SW480 (cell line): ENCODE data around the gene DSCAML1.

Experiments
- DNase-seq: peaks from one replicate; pipeline ENCODE4 v3.0.0-alpha.2; 2016; ENCODE audit warnings: low spot score

The DSCAML1 gene

DNA sequence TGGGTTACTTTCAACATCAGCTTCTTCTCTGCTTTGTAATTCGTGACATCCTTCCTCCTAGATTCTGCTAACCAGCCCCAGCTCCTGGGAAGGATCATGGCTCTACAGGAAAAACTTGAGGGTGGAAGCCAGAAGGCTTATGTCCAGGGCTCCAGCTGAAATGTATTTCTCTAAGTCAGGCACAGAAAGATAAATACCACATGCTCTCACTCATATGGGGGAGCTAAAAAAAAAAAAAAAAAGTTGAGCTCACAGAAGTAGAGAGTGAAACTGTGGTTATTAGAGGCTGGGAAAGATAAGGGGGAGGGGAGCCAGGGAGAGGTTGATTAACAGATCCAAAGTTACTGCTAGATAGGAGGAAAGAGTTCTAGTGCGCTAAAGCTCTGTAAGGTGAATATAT lies 74.9 kb downstream of the DSCAML1 start:
- no peak for DNase-seq

DNA sequence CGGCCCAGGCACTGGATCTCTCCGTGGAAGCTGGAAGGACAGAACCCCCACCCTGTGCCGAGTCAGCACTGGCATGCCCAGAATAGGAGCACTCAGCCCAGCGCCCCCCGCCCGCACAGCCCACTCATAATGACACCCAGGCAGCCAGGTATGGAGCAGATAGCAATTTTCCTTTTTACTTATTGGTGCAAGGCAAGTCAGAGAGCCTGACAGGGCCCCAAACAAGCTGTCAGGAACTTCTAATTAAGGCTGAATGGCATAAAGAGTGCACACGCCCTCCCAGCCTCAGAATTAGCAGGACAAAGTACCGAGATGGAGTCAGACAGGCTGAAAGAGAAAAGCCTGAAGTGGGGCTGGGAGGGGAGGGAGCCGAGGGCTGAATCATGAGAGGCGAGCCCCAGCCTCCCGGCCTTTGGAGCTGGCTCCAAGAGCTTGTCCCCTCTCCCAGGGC lies 76.9 kb downstream of the DSCAML1 start:
- no peak for DNase-seq

DNA sequence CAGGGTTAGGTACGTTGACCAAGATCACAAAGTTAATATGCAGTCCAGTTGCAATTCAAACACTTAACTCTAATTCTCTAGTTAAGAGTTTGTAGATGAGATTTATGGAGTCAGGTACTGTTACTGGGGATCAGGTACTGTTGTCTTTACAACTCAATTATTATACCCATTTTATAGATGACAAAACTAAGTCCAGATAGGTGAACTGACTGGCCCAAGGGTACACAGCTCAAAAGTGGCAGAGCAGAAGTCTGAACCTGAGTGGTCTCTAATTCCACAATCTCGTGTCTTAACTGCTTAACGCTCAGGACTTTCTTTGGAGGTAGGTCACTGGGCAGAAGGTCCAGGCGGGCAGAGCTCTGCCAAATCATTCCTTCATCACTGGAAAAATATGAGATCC lies 77.5 kb downstream of the DSCAML1 start:
- no peak for DNase-seq

DNA sequence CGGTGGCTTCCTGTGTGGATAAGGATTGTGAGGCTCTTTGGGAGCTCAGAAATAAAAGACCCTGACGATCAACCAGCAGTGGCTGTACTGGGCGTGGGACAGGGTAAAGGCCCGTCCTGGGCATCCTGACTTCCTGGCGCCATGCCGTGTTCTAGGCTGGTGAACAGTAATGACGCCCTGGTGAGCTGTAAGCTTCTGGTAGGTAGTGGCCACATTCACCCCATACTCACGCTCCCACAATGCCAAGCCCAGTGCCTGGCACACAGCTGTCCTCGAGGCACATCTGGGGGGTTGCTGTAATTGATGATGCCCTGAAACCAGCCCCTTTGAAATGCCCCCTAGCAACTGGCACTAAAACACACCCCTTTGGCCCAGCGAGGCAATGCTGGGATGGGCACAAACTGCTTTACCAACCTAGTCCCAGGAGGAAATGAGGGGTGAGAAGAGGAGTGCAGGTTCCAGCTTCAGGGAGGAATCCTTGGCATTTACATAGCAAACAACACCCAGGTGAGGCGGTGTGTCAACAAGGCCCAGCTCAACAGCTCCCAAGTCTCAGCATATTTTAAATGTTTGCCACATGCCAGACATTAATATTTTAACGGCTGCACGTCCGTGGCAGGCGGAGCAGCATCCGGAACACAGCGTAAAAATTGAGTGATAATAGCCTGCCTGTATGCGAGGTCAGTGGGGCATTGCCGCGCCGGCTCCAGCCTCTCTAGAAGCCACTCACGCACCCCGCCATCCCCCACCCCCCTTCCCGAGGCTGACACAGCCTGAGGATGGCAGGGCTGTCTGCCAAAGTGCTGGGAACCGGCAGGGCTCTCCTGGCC lies 79.3 kb downstream of the DSCAML1 start:
- DNase-seq = peak; percentile 60

DNA sequence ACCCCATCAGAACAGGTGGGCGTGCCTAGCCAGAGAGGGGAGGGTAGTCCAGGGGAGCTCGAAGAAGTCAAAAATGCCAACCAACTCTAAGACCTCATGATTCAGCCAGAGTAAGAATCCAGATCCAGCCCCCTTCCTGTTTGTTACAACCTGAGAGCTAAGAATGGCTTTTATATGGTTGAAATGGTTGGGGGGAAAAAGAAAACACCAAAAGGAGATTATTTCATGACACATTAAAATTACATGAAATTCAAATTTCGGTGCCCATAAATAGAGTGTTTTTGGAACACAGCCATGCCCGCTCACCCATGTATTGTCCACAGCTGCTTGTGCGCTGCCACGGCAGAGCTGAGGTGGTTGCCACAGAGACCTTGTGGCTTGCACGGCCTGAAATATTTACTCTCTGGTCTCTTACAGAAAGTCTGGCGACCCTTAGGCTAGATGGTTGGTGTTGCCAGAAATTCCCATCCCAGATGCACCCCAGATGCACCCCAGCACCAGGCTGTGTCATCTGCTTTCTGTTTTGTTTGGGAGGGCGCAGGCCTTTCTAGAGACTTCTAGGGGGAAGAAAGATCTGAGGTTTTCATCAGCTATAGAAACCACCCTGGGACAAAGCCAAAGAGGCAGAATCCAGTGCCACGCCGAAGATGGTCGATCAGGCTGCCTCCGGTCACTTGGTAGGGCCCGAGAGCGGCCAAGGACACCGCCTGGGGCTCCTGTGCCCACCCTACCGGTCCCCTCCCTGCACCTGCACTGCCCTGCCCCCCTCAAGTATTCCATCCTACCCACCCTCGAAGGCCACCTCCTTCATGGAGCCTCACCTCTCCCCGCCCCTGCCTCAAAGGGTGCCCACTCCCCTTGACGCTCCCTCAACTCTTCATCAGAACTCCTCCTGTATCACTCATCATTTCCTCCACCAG lies 80.2 kb downstream of the DSCAML1 start:
- no peak for DNase-seq

DNA sequence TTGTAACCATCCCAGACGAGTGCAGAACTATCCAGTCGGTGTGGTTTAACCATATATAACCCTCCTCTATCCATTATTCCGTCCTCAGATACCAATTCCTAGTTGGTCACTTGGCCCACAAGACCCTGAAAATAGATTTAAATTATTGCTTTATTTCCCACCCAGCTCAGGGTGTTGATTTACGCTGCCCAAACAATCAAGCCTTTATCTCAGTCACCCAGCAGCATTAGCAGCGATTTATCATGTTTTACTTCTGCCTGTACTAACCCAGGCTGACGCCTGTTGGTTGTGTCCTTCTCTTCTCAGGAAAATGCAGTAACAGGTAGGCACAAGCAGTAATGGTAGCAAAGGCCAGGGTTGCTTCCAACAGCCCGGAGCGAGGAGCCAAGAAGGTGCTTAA lies 81.2 kb downstream of the DSCAML1 start:
- no peak for DNase-seq

DNA sequence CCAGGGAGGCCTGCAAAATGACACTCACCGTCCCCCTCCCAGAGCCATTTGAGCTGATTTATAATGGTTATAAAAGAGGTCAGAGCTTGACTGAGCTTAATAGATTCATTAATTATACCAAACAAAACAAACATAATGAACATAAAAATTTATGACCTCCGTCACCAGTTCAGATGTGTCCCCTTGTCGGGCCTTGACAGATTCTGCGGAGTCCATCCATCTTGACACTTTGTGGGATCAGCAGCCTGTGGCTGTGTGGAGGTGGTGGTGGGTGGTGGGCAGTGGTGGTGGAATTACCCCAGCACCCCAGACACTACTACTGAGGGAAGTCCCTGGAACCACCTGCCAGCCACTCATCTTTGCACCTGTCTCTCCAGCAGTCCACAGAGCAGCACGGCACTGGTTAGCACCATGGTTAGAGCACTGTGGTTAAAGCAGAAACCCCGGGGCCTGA lies 83.5 kb downstream of the DSCAML1 start:
- no peak for DNase-seq

DNA sequence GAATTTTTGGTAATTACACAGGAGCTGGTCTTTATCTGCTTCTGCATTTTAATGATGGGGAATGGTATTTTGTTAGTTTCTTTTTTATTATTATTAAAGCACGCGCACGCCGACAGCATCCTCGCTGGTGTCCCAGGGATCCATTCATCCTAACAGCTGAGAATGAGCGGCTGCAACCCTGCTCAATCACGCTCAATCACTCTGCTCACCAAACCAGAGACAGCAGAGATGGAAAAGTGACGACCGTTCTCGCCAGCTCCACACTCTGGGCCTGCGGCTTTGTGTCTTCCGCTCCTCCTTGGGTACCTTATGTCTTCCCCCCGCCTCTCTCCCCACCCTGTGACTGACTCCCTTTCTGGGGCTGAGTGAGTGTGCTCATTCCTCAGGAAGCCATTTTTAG lies 84.5 kb downstream of the DSCAML1 start:
- no peak for DNase-seq

DNA sequence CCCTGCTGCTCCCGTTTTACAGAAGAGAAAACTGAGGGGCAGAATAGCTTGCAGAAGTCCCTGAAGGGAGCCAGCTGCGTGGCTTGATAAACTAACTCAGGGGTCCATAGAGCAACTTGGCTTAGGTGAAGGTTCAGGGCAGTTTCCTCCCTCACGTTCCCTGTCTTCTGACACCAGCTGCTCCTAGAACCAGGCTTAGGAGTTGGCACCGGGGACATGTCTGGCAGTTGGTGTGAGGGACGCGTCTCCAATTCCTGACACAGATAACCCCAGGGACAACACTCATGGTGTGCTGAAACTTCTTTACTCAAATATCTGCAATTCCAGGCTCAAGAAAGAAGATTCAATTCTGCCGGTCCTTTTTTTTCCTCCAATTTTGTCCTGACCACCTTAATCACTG lies 85.7 kb downstream of the DSCAML1 start:
- no peak for DNase-seq

DNA sequence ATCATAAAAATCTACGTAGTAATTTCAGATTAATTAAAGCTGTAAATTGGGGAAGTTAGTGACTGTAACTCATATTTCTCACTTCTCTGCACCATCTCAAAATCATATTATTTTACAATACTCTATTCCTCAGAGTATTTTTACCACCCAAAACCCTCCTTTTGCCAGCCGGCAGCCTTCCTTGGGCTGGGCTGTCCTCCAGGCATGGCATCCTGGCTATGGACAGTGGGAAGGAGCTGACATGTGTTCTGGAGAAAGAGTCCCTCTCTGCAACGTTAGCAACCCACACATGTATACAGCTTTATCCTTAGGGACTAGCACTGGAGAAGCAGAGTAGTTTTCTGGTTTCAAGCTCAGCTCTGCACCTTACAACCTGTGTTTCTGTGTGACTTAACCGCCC lies 86.8 kb downstream of the DSCAML1 start:
- no peak for DNase-seq

DNA sequence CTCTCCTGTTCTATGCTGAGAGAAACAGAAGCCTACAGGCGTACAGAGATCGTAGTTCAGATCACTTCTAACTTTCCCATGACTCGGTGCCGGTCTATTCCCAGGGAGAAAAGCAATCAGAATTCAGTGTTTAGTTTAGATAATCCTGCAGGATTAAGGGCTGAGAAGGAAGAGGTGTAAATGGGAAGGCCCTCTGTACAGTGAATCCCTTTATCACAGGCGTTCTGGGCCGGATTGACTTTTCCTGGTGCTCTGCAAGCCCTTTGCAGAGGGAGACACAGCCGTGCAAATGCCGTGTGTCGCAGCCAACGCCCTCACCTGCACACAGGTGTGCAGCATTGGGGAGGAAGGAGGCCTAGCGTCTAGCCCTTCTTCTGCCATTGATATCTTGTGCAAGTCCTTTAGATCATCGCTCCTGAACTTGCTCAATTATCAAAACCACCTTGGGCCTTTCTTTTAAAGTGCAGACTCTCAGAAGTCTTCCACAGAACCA lies 90.6 kb downstream of the DSCAML1 start:
- DNase-seq = no peak

DNA sequence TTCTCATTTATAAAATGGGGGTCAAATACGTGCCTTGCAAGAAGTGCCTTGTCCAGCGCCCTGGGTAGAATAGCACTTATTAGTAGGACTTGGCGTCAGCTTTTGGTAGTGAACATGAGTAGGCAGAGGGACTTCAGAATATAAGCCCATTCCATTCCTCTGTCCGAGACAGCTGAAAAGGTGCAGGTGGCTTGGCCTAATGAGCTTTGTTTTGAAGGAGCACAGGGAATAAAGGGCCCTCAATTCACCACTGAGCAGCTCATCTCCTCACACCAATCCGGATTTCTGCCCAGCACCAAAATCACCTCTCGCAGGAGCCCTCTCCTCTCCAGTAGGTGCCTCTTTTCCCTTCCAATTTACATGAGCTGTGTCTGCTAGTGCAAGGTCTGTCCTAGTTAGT lies 91.2 kb downstream of the DSCAML1 start:
- no peak for DNase-seq

DNA sequence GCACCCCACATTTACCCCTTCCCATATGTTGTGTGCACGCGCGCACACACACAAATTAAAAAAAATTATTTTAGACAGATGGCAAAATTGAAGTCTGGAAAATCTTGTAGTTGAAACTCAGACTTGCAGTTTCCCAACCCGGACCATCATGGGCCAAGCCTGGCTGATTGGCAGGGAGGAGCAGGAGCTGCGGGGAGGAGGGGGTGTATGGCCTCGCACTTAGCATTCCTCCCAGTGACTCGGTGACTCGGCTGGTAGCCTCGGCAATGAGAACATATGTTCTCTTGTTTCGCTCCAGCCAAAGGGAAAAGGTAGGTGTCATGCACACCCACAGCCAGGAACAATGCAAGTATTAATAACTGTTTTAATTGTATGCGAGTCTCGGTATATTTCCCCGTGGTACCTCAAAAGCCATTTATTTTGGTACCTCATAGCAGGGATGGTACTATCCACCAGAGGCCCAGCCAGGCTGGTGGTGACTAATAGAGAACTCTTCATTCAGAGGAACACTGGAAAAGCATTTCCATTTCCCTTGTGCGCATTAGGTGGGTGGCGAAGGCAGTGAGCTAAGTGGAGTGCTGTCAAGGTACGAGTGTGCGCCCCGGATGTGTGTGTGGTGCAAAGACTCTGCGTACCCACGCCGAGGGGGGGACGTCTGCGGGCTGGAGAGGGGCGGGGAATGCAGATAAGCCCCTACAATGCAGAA lies 92.5 kb downstream of the DSCAML1 start:
- no peak for DNase-seq

DNA sequence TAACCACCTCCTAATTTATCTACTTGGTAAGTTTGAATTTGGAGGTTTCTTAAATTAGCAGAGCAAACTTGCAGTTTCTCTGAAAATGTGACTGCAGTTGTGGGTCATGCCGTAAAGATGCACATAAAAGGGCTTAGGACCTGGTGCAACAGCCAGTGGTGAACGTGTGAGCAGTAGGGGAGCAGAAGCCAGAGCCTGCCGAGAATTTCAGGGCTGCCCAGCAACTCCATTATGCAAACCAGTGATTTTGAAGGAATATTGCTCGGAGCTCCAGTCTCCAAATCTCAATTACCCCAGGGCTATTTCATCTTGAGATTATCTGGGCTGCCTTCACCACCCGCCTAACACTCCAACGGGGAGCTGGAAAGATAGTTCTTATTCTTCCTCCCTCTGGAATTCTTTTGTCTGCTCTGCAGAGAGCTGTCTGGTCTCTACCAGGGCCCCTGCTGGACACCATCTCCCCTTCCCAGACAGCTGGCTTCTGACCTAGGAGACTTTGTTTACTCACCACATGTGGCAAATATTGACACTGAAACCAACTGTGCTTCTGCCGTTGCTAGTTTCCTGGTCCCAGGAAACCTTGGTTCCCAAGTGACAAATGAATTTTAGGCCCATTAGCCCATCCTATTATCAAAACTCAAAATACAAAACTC lies 93.9 kb downstream of the DSCAML1 start:
- DNase-seq = no peak

DNA sequence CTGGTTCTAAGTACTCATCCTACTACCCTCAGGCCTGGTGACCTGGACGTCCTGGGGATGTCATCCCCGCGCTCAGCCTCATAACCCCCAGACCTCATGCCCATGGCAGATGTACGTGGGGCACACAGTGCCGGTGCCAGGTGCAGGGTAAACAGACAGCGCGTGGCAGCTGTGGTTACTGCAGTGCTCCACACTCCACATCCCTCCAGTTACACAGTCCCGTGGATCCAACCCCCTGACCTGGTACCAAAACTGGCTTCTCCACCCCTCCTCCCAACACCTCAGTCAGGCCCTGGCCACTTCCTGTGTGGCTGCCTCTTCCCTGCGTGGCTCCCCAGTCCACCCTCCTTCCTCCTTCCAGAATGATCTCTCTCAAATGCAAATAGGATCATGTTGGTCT lies 95.2 kb downstream of the DSCAML1 start:
- no peak for DNase-seq

DNA sequence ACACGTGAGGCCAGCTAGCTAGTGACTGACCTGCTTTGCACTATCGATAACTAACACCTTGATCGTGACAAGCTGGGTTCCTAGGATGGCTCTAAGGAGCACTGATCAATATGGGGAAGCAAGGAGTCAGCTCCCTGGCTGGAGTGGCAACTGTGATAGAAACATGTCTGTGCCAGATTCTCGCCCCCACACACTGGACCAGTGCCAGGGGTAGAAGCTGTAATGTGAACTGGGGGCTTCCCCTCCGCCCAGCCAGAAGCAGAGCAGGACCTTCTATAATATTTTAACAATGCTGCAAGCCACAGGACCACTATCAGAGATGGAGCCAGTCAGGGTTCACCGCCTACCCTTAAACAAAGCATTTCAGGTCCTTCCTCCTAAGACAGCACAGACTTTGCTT lies 96.5 kb downstream of the DSCAML1 start:
- no peak for DNase-seq

DNA sequence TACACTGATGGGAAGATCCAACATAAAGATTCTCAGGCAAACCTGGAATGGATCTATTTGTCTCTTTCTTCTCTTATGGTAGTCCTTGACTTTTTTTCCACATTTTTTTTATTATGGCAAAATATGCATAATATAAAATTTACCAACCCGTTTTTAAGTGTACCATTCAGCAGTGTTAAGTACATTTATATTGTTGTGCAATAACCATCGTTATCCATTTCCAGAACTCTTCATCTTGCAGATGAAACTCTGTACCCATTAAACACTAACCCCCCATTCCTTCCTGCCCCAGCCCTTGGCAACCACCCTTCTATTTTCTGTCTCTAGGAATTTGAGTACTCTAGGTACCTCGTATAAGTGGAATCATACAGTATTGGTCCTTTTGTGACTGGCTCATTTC lies 99.7 kb downstream of the DSCAML1 start:
- DNase-seq = no peak

DNA sequence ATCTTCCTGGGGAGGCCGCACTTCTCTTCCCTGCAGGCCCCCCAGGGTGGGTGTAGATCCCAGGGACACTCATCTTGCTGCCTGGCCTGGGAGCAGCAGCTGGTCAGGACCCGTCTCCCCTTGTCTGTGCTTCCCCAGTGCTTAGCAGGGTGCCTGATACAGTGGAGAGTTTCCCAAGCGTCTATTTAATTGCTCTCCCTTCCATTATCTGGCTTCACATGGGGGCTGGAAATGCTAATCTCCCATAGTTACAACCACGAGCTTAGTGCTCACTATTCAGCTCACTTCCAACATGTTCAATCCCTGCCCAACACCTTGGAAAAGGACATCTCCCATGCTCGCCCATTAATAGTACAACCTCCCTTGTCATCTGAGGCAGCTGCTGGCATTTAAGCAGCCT lies 100.5 kb downstream of the DSCAML1 start:
- no peak for DNase-seq

DNA sequence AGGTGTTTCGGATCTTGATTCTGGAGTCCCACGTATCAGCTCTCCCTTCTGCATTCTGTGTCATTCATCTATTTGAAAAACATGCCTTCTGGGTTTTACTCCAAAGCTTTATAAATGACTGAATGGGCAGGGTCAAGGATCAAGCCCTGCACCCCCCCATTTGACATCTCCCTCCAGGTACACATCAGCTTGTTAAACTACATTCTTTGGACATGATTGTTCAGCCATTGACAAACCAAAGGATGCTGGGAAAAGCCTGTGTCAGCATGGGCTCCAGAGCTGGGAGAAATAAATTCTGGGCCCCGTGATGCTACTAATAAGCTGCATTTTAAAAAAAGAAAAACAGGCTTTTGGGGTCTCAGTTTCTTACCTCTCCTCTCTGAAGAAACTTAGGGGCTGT lies 103.7 kb downstream of the DSCAML1 start:
- no peak for DNase-seq

DNA sequence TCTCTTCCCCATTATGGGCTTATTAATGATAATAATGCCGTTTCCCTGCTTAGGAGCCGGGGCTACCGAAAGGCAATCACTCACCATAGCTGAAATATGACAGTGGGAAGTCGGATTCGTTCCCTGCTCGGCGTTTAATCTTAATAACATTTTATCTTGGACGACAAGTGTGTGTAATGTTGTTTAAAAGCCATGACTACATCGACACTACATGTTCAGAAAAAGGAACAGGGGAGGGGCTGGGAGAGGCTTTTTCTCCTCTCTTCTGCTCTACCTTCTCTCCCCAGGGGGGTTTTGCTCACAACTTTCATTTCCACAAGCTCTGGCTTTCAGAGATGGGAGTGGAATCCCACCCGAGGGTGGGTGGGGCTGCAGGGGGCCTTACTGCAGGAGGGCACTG lies 105.5 kb downstream of the DSCAML1 start:
- no peak for DNase-seq

DNA sequence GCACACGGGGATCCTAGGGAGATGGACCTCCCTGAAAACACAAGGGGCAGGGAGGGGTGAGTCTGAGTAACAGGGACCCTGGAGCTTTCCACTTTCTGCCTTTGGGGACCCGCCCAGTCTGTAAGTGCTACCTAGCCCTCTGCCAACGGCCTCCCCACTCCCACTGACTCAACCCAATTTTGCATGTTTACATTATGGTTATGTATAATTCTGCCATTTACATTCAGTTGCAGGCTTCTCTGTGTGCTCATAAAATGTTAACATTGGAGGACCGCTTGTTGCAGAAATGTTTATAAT lies 105.8 kb downstream of the DSCAML1 start:
- no peak for DNase-seq
